NCI-H446 treated with DMSO at 0.1 percent for 48 hours (cell line): ENCODE measurements around the gene KCP.

ENCODE experiments used
- DNase-seq: peaks from one replicate; lab custom pipeline; 2025; lab: John Stamatoyannopoulos, UW

Gene KCP

GRCh38 chr7:128874140-128875031 lies 36.1 kb downstream of the KCP start:
- no peak for DNase-seq

GRCh38 chr7:128873234-128873633 lies 37.3 kb downstream of the KCP start:
- DNase-seq: no peak

GRCh38 chr7:128872394-128872824 lies 38.1 kb downstream of the KCP start:
- no peak for DNase-seq

GRCh38 chr7:128871050-128871449 lies 39.5 kb downstream of the KCP start:
- no peak for DNase-seq

GRCh38 chr7:128869944-128870285 lies 40.6 kb downstream of the KCP start:
- no peak for DNase-seq

- DNase-seq: no peak
These were observed 41.2 kb downstream of the KCP start for GRCh38 chr7:128869138-128869943.

- DNase-seq: no peak
These were observed 41.8 kb downstream of the KCP start for GRCh38 chr7:128868624-128869137.

GRCh38 chr7:128867842-128868623 lies 42.5 kb downstream of the KCP start:
- DNase-seq: no peak

GRCh38 chr7:128867241-128867640 lies 43.3 kb downstream of the KCP start:
- DNase-seq: no peak

GRCh38 chr7:128865996-128866877 lies 44.3 kb downstream of the KCP start:
- DNase-seq: no peak

- no peak for DNase-seq
These were observed 45.2 kb downstream of the KCP start for GRCh38 chr7:128865303-128865702.

- no peak for DNase-seq
These were observed 47.0 kb downstream of the KCP start for GRCh38 chr7:128863433-128863989.

GRCh38 chr7:128862571-128863432 lies 47.7 kb downstream of the KCP start, which contains the start of gene ATP6V1F:
ATP6V1F (plus strand) TSS chr7:128862856; CDS start chr7:128862905, 49 bp downstream.
- peak; percentile 91 for DNase-seq

GRCh38 chr7:128861957-128862570 lies 48.4 kb downstream of the KCP start:
- DNase-seq: no peak

GRCh38 chr7:128860158-128861073 lies 50.1 kb downstream of the KCP start:
- no peak for DNase-seq

GRCh38 chr7:128859232-128860157 lies 51.0 kb downstream of the KCP start:
- no peak for DNase-seq
